ENCODE data around the gene BRMS1. TPM values are rescaled to one million over a fixed set of nuclear protein-coding genes. Genes with fewer than 3 reads are reported as not detected.

The BRMS1 gene
- total RNA-seq, 1 experiment from 2014 or later = 80.5 TPM

DNA sequence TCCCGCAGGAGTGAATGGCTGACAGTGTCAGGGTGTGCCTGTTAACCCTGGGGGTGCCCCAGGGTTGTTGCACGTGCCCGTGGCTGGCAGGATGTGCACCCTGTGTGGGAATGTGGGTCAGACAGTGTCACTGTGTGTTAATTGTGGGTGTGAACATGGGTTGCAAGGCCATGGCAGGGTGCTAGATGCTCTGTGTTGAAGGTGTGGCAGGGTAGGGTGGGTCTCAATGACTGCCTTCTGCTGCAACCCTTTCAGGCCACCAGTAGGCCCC lies 16.9 kb downstream of the BRMS1 start:
- in situ Hi-C loops (cut with HindIII; ENCODE audit: low pct_unique_long_range_greater_than_20kb, low sequenced_read_pairs) (no loop called here), intact Hi-C loops (cut with micrococcal nuclease; ENCODE audit: unreplicated experiment) (loop anchor here (2.0 kb wide), 1 partner anchor 15 kb away; no protein-coding TSS in a partner anchor)
- ChIA-PET CTCF (no interaction called here), POLR2A (no interaction called here)
- no peak for DNase-seq (ENCODE audit: low read depth, low spot score)
- peak; percentile 45 for ATAC-seq
- Histone ChIP-seq H3K36me3 (ENCODE audit: control insufficient read depth, insufficient read depth, low read length) (no peaks in the 10 kb centered on the region), H3K27me3 (ENCODE audit: control insufficient read depth, insufficient read depth, low read length) (no peaks in the 10 kb centered on the region), H3K4me3 (ENCODE audit: low read depth in 2 of 2, low read length in 2 of 2) (no peak overlapping the region), H3K27ac (ENCODE audit: low read length) (no peak overlapping the region), H3K9me3 (ENCODE audit: control insufficient read depth, insufficient read depth, low read depth, low read length) (no peaks in the 10 kb centered on the region), H3K4me1 (ENCODE audit: control insufficient read depth, insufficient read depth, low read length) (peaks cover 18% of the 10 kb centered on the region)
- TF ChIP-seq, protein P1, sequence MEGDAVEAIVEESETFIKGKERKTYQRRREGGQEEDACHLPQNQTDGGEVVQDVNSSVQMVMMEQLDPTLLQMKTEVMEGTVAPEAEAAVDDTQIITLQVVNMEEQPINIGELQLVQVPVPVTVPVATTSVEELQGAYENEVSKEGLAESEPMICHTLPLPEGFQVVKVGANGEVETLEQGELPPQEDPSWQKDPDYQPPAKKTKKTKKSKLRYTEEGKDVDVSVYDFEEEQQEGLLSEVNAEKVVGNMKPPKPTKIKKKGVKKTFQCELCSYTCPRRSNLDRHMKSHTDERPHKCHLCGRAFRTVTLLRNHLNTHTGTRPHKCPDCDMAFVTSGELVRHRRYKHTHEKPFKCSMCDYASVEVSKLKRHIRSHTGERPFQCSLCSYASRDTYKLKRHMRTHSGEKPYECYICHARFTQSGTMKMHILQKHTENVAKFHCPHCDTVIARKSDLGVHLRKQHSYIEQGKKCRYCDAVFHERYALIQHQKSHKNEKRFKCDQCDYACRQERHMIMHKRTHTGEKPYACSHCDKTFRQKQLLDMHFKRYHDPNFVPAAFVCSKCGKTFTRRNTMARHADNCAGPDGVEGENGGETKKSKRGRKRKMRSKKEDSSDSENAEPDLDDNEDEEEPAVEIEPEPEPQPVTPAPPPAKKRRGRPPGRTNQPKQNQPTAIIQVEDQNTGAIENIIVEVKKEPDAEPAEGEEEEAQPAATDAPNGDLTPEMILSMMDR (IDR thresholded peaks at IDR 0.05) = no peak
- no peak for TF ChIP-seq POLR2AphosphoS5 (IDR thresholded peaks at IDR 0.05; ENCODE audit: low read depth, low read length)
- TF ChIP-seq SIN3A (IDR thresholded peaks at IDR 0.05; ENCODE audit: borderline replicate concordance, insufficient read depth, low read depth, low read length) = no peak
- no peak for TF ChIP-seq TCF7L2 (IDR thresholded peaks at IDR 0.05; ENCODE audit: low read depth, low read length)
- TF ChIP-seq, protein P2, sequence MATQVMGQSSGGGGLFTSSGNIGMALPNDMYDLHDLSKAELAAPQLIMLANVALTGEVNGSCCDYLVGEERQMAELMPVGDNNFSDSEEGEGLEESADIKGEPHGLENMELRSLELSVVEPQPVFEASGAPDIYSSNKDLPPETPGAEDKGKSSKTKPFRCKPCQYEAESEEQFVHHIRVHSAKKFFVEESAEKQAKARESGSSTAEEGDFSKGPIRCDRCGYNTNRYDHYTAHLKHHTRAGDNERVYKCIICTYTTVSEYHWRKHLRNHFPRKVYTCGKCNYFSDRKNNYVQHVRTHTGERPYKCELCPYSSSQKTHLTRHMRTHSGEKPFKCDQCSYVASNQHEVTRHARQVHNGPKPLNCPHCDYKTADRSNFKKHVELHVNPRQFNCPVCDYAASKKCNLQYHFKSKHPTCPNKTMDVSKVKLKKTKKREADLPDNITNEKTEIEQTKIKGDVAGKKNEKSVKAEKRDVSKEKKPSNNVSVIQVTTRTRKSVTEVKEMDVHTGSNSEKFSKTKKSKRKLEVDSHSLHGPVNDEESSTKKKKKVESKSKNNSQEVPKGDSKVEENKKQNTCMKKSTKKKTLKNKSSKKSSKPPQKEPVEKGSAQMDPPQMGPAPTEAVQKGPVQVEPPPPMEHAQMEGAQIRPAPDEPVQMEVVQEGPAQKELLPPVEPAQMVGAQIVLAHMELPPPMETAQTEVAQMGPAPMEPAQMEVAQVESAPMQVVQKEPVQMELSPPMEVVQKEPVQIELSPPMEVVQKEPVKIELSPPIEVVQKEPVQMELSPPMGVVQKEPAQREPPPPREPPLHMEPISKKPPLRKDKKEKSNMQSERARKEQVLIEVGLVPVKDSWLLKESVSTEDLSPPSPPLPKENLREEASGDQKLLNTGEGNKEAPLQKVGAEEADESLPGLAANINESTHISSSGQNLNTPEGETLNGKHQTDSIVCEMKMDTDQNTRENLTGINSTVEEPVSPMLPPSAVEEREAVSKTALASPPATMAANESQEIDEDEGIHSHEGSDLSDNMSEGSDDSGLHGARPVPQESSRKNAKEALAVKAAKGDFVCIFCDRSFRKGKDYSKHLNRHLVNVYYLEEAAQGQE (IDR thresholded peaks at IDR 0.05; ENCODE audit: insufficient read depth in 1 of 2, low read depth in 2 of 2, low read length in 1 of 2) = no peak
- no TSS peak for BruUV-seq (replicated peaks)

DNA sequence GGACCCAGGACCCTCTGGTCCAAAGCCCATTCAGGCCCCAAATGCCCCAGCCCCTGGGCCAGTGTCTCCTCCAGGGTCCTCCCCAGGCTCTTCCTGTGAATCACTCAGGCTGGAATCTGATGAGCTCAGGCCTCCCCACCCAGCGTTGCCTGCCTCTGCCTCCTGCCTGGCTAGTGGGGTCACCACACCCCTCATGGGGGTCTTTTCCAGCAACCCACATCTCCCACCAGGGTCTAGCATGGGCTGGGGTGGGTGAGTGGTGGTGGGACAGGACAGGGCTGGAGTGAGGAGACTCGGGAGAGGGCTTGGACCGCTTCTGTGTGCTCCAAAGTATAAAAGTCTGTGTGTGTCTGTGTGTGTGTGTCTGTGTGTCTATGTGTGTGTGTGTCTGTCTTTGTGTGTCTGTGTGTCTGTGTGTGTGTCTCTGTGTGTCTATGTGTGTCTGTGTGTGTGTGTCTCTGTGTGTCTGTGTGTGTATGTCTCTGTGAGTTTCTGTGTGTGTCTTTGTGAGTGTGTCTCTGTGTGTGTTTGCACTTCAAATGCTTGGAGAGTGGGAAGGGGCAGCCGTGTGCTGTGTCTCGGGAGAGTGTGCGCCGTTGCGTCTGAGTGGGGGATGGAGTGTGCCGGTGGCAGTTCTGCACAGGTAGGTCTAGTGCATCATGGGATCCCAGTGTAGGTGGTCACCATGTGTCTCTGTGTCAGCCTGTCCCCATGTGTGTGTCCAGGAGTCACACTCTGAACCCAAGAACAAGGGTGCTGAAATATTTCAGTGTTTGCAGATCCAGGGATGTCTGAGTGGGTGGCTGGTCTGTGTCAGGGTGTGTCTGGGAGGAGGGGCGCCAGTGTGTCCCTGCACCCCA lies 17.5 kb downstream of the BRMS1 start:
- ChIA-PET CTCF (interaction anchor here (1.1 kb wide), 1 partner anchor 7 kb away, joined by 4 read pairs; no protein-coding TSS in a partner anchor), POLR2A (interaction anchor here (0.6 kb wide), 1 partner anchor 13 kb away, joined by 9 read pairs; no protein-coding TSS in a partner anchor)
- TF ChIP-seq, protein P2 (IDR thresholded peaks at IDR 0.05; ENCODE audit: insufficient read depth in 1 of 2, low read depth in 2 of 2, low read length in 1 of 2) = no peak
- TF ChIP-seq TCF7L2 (IDR thresholded peaks at IDR 0.05; ENCODE audit: low read depth, low read length) (no peak), POLR2AphosphoS5 (IDR thresholded peaks at IDR 0.05; ENCODE audit: low read depth, low read length) (no peak), SIN3A (IDR thresholded peaks at IDR 0.05; ENCODE audit: borderline replicate concordance, insufficient read depth, low read depth, low read length) (no peak)
- TF ChIP-seq, protein P1 (IDR thresholded peaks at IDR 0.05) = no peak
- DNase-seq (ENCODE audit: low read depth, low spot score) = no peak
- intact Hi-C loops (cut with micrococcal nuclease; ENCODE audit: unreplicated experiment) = loop anchor here (2.0 kb wide), 1 partner anchor 15 kb away; no protein-coding TSS in a partner anchor
- H3K4me1 ChIP-seq (ENCODE audit: control insufficient read depth, insufficient read depth, low read length) = peaks cover 18% of the 10 kb centered on the region
- peak; percentile 4; the same call in 1 of the 2 replicates for ATAC-seq
- H3K36me3 ChIP-seq (ENCODE audit: control insufficient read depth, insufficient read depth, low read length) = no peaks in the 10 kb centered on the region
- no TSS peak for BruUV-seq (replicated peaks)
- 0 out of 2 replicates have a peak overlapping the region, but pooled peaks have one; percentile 36 for H3K27ac ChIP-seq (ENCODE audit: low read length)
- no peak overlapping the region for H3K4me3 ChIP-seq (ENCODE audit: low read depth in 2 of 2, low read length in 2 of 2)
- no peaks in the 10 kb centered on the region for H3K9me3 ChIP-seq (ENCODE audit: control insufficient read depth, insufficient read depth, low read depth, low read length)
- H3K27me3 ChIP-seq (ENCODE audit: control insufficient read depth, insufficient read depth, low read length) = no peaks in the 10 kb centered on the region
- in situ Hi-C loops (cut with HindIII; ENCODE audit: low pct_unique_long_range_greater_than_20kb, low sequenced_read_pairs) = no loop called here
